ENCODE data around the gene NUP98.

DNA sequence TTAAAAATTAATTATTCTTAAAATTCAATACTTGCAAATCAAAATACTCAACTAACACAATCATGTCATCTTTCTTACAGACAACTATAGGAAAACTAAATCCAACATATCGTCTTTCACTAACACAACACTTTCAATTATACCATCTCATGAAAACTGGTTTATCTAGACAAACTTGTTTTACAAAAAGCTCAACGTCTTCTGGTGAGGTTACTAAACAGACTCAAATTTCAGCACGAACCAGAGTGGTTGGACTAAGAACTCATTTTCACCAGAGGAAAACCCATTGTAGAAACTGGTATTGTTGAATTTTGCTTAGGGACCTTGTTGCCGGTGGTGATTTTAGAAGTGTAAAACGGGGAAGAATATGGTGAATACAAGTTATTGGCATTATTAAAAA is 52.2 kb downstream of the NUP98 start:
- TF ChIP-seq FOXA1 (IDR thresholded peaks at IDR 0.05) (no peak), SUZ12 (IDR thresholded peaks at IDR 0.05) (no peak), SP1 (IDR thresholded peaks at IDR 0.05) (no peak)
- TF ChIP-seq, protein P1, sequence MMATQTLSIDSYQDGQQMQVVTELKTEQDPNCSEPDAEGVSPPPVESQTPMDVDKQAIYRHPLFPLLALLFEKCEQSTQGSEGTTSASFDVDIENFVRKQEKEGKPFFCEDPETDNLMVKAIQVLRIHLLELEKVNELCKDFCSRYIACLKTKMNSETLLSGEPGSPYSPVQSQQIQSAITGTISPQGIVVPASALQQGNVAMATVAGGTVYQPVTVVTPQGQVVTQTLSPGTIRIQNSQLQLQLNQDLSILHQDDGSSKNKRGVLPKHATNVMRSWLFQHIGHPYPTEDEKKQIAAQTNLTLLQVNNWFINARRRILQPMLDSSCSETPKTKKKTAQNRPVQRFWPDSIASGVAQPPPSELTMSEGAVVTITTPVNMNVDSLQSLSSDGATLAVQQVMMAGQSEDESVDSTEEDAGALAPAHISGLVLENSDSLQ (IDR thresholded peaks at IDR 0.05): no peak

Data from HEK293T (cell line).